BE2C (cell line): ENCODE measurements around the gene MT1M.

Source experiments
- DNase-seq: peaks from one replicate; pipeline ENCODE4 v3.0.0-alpha.2; 2020
- H3K27me3 ChIP-seq: fragments of 250-450 bp; sonication (Bioruptor Pico); 2 replicates; pipeline ENCODE4 v1.5.1; 2020; ENCODE audit warnings: mild to moderate bottlenecking
- H3K36me3 ChIP-seq: fragments of 250-450 bp; sonication (Bioruptor Pico); 2 replicates; pipeline ENCODE4 v1.5.1; 2020; ENCODE audit warnings: mild to moderate bottlenecking
- H3K4me1 ChIP-seq: fragments of 250-450 bp; sonication (Bioruptor Pico); 2 replicates; pipeline ENCODE4 v1.5.1; 2020
- H3K4me3 ChIP-seq: 2 replicates; pipeline ENCODE4 v1.5.1; 2011; ENCODE audit warnings: low read depth, low read length
- H3K9me3 ChIP-seq: fragments of 250-450 bp; sonication (Bioruptor Pico); 2 replicates; pipeline ENCODE4 v1.5.1; 2020
- CTCF ChIP-seq: IDR thresholded peaks from 2 replicates; pipeline ENCODE4 v1.5.1; 2012; ENCODE audit warnings: mild to moderate bottlenecking, low read depth, low read length

Gene MT1M

GRCh38 chr16:56679818-56680217, 47.4 kb downstream of the MT1M start:
- Histone ChIP-seq H3K27me3 (no peaks in the 10 kb centered on the region), H3K4me3 (no peak overlapping the region), H3K9me3 (no peaks in the 10 kb centered on the region), H3K4me1 (no peaks in the 10 kb centered on the region), H3K36me3 (no peaks in the 10 kb centered on the region)
- no peak for DNase-seq
- TF ChIP-seq CTCF = no peak

- no peaks in the 10 kb centered on the region for H3K9me3 ChIP-seq
- no peaks in the 10 kb centered on the region for H3K4me1 ChIP-seq
- no peaks in the 10 kb centered on the region for H3K36me3 ChIP-seq
- TF ChIP-seq CTCF = no peak
- H3K27me3 ChIP-seq = no peaks in the 10 kb centered on the region
- peak within 1 kb of the TSS; percentile 73 for H3K4me3 ChIP-seq
- peak; percentile 87 for DNase-seq
These were observed 49.7 kb downstream of the MT1M start, which contains the start of gene MT1X for GRCh38 chr16:56681939-56682702. MT1X (plus strand) TSS chr16:56682470; CDS start chr16:56682541, 71 bp downstream.

GRCh38 chr16:56682703-56683397, 50.4 kb downstream of the MT1M start:
- no peak for DNase-seq
- H3K9me3 ChIP-seq = no peaks in the 10 kb centered on the region
- H3K27me3 ChIP-seq = no peaks in the 10 kb centered on the region
- no peaks in the 10 kb centered on the region for H3K36me3 ChIP-seq
- no peak for TF ChIP-seq CTCF
- H3K4me3 ChIP-seq = peak overlapping the region; percentile 73
- H3K4me1 ChIP-seq = no peaks in the 10 kb centered on the region
